ENCODE measurements around the gene MID1.

The MID1 gene

GRCh38 chrX:10617186-10617998 lies 3.0 kb downstream of the MID1 start:
- TF ChIP-seq CTCF (IDR thresholded peaks at IDR 0.05; ENCODE audit: low read depth, low read length) (no peak), POLR2A (IDR thresholded peaks at IDR 0.05; ENCODE audit: extremely low read depth, insufficient read length) (no peak), MYC (IDR thresholded peaks at IDR 0.05; ENCODE audit: low read depth, low read length) (no peak), MAX (IDR thresholded peaks at IDR 0.05; ENCODE audit: low read depth, low read length) (no peak)
- no peak for DNase-seq (ENCODE audit: low read depth)
- no peak overlapping the region for H3K4me3 ChIP-seq (ENCODE audit: low read depth, low read length)

GRCh38 chrX:10615931-10616774 lies 4.2 kb downstream of the MID1 start:
- no peak overlapping the region for H3K4me3 ChIP-seq (ENCODE audit: low read depth, low read length)
- TF ChIP-seq MYC (IDR thresholded peaks at IDR 0.05; ENCODE audit: low read depth, low read length) (no peak), CTCF (IDR thresholded peaks at IDR 0.05; ENCODE audit: low read depth, low read length) (peak; percentile 50)
- peak; percentile 43 for DNase-seq (ENCODE audit: low read depth)

- TF ChIP-seq CTCF (IDR thresholded peaks at IDR 0.05; ENCODE audit: low read depth, low read length) = no peak
- no peak for TF ChIP-seq POLR2A (IDR thresholded peaks at IDR 0.05; ENCODE audit: extremely low read depth, insufficient read length)
- no peak for DNase-seq (ENCODE audit: low read depth)
- no peak overlapping the region for H3K4me3 ChIP-seq (ENCODE audit: low read depth, low read length)
Measured at GRCh38 chrX:10612215-10612614, 8.2 kb downstream of the MID1 start.

- DNase-seq (ENCODE audit: low read depth) = no peak
- TF ChIP-seq MYC (IDR thresholded peaks at IDR 0.05; ENCODE audit: low read depth, low read length) = no peak
- no peak for TF ChIP-seq POLR2A (IDR thresholded peaks at IDR 0.05; ENCODE audit: extremely low read depth, insufficient read length)
- no peak for TF ChIP-seq MAX (IDR thresholded peaks at IDR 0.05; ENCODE audit: low read depth, low read length)
- TF ChIP-seq CTCF (IDR thresholded peaks at IDR 0.05; ENCODE audit: low read depth, low read length) = no peak
- no peak overlapping the region for H3K4me3 ChIP-seq (ENCODE audit: low read depth, low read length)
Measured at GRCh38 chrX:10611441-10612090, 8.8 kb downstream of the MID1 start.

- DNase-seq (ENCODE audit: low read depth) = no peak
- H3K4me3 ChIP-seq (ENCODE audit: low read depth, low read length) = no peak overlapping the region
- TF ChIP-seq MYC (IDR thresholded peaks at IDR 0.05; ENCODE audit: low read depth, low read length) (no peak), POLR2A (IDR thresholded peaks at IDR 0.05; ENCODE audit: extremely low read depth, insufficient read length) (no peak), CTCF (IDR thresholded peaks at IDR 0.05; ENCODE audit: low read depth, low read length) (no peak), MAX (IDR thresholded peaks at IDR 0.05; ENCODE audit: low read depth, low read length) (no peak)
Measured at GRCh38 chrX:10608099-10608498, 12.3 kb downstream of the MID1 start.

All from NB4 (cell line).